Stimulated activated naive CD8-positive, alpha-beta T cell treated with anti-CD3 and anti-CD28 coated beads, Interleukin-15, amount 100 ng/mL, for 72 hours (primary cell): ENCODE data around the gene ZFP36.

Source experiments
- ATAC-seq: fragments of 150-1000 bp; cut with Tn5 transposase; 2 replicates; pipeline ENCODE4 v1.10.0; 2021; ENCODE audit warnings: mild to moderate bottlenecking, moderate library complexity
- DNase-seq, 2 donors: peaks; one replicate each; pipeline ENCODE4 v3.0.0; 2021 to 2022
- H3K27ac Mint-ChIP-seq, 2 donors: one replicate each; pipeline ENCODE4 v1.8.0; 2022; ENCODE audit warnings: mild to moderate bottlenecking in 2 of 2, mixed read lengths in 2 of 2, moderate library complexity in 2 of 2
- H3K27me3 Mint-ChIP-seq: one replicate; pipeline ENCODE4 v1.8.0; 2022; ENCODE audit warnings: mixed read lengths
- H3K4me1 Mint-ChIP-seq: one replicate; pipeline ENCODE4 v1.8.0; 2022; ENCODE audit warnings: mild to moderate bottlenecking, mixed read lengths
- H3K4me3 Mint-ChIP-seq, 2 donors: one replicate each; pipeline ENCODE4 v1.8.0; 2022; ENCODE audit warnings: mild to moderate bottlenecking in 2 of 2, mixed read lengths in 2 of 2, moderate library complexity in 1 of 2
- H3K9me3 Mint-ChIP-seq, 2 donors: one replicate each; pipeline ENCODE4 v1.8.0; 2022; ENCODE audit warnings: mixed read lengths in 2 of 2

ZFP36 gene

GRCh38 chr19:39380521-39381502 lies 25.8 kb upstream of the ZFP36 start:
- Mint-ChIP-seq H3K9me3 (no peaks in the 10 kb centered on the region), H3K27me3 (no peaks in the 10 kb centered on the region), H3K27ac (peak overlapping the region; percentile 10 to 44), H3K4me3 (no peak overlapping the region), H3K4me1 (peaks cover 5% of the 10 kb centered on the region)
- no peak for ATAC-seq
- DNase-seq: no peak

GRCh38 chr19:39381910-39382611 lies 24.6 kb upstream of the ZFP36 start:
- no peak overlapping the region for H3K4me3 Mint-ChIP-seq
- H3K27ac Mint-ChIP-seq: peak overlapping the region in 1 of 2 donors; percentile 65
- ATAC-seq (no peak), DNase-seq (no peak)
- H3K9me3 Mint-ChIP-seq: no peaks in the 10 kb centered on the region
- H3K4me1 Mint-ChIP-seq: peaks cover 5% of the 10 kb centered on the region
- no peaks in the 10 kb centered on the region for H3K27me3 Mint-ChIP-seq

GRCh38 chr19:39382991-39383828 lies 23.4 kb upstream of the ZFP36 start:
- no peak for DNase-seq
- Mint-ChIP-seq H3K27me3 (no peaks in the 10 kb centered on the region), H3K9me3 (no peaks in the 10 kb centered on the region), H3K27ac (no peak overlapping the region), H3K4me3 (no peak overlapping the region), H3K4me1 (peaks cover 5% of the 10 kb centered on the region)
- no peak for ATAC-seq

- Mint-ChIP-seq H3K4me1 (peaks cover 15% of the 10 kb centered on the region), H3K4me3 (no peak overlapping the region), H3K27ac (peak overlapping the region; percentile 10 to 35), H3K9me3 (no peaks in the 10 kb centered on the region), H3K27me3 (no peaks in the 10 kb centered on the region)
- ATAC-seq (peak; percentile 27), DNase-seq (no peak)
Observed at GRCh38 chr19:39384839-39385568, 21.6 kb upstream of the ZFP36 start.

GRCh38 chr19:39385629-39386411 lies 20.8 kb upstream of the ZFP36 start:
- Mint-ChIP-seq H3K27me3 (no peaks in the 10 kb centered on the region), H3K27ac (peak overlapping the region; percentile 60 to 92), H3K4me1 (peaks cover 21% of the 10 kb centered on the region), H3K4me3 (no peak overlapping the region), H3K9me3 (no peaks in the 10 kb centered on the region)
- ATAC-seq (no peak), DNase-seq (no peak)

- Mint-ChIP-seq H3K27ac (peak overlapping the region; percentile 89 to 92), H3K4me3 (no peak overlapping the region), H3K27me3 (no peaks in the 10 kb centered on the region), H3K4me1 (peaks cover 25% of the 10 kb centered on the region), H3K9me3 (no peaks in the 10 kb centered on the region)
- no peak for DNase-seq
- ATAC-seq: no peak
Observed at GRCh38 chr19:39386557-39386956, 20.1 kb upstream of the ZFP36 start.

GRCh38 chr19:39388657-39389056 lies 18.0 kb upstream of the ZFP36 start:
- Mint-ChIP-seq H3K9me3 (no peaks in the 10 kb centered on the region), H3K4me3 (no peak overlapping the region), H3K27me3 (no peaks in the 10 kb centered on the region), H3K27ac (peak overlapping the region in 1 of 2 donors; percentile 55), H3K4me1 (peaks cover 44% of the 10 kb centered on the region)
- no peak for DNase-seq
- ATAC-seq: no peak

GRCh38 chr19:39389631-39390414 lies 16.8 kb upstream of the ZFP36 start:
- Mint-ChIP-seq H3K9me3 (no peaks in the 10 kb centered on the region), H3K4me3 (peak overlapping the region; percentile 97 to 99), H3K4me1 (peaks cover 48% of the 10 kb centered on the region)

GRCh38 chr19:39390451-39390750 lies 16.2 kb upstream of the ZFP36 start:
- Mint-ChIP-seq H3K9me3 (no peaks in the 10 kb centered on the region), H3K27me3 (no peaks in the 10 kb centered on the region), H3K4me1 (peaks cover 49% of the 10 kb centered on the region), H3K4me3 (peak overlapping the region; percentile 97 to 99), H3K27ac (peak overlapping the region; percentile 99)
- no peak for ATAC-seq
- DNase-seq: no peak

More at GRCh38 chr19:39389631-39390414, 16.8 kb upstream of the ZFP36 start:
- Mint-ChIP-seq H3K27me3 (no peaks in the 10 kb centered on the region), H3K27ac (peak overlapping the region; percentile 99)
- DNase-seq: no peak
- no peak for ATAC-seq

GRCh38 chr19:39390751-39391437 lies 15.8 kb upstream of the ZFP36 start, which contains the start of the genes MED29 and PAF1:
MED29 (plus strand) TSS chr19:39391378; CDS start chr19:39391423, 45 bp downstream.
PAF1 (minus strand) TSS chr19:39391106; CDS start chr19:39390864, 242 bp downstream.
- ATAC-seq: peak; percentile 96
- no peaks in the 10 kb centered on the region for H3K9me3 Mint-ChIP-seq
- H3K27me3 Mint-ChIP-seq: no peaks in the 10 kb centered on the region
- H3K4me1 Mint-ChIP-seq: peaks cover 54% of the 10 kb centered on the region
- H3K4me3 Mint-ChIP-seq: peak within 1 kb of the TSS; percentile 97 to 99
- H3K27ac Mint-ChIP-seq: peak within 1 kb of the TSS; percentile 99
- DNase-seq: peak; percentile 94 to 98

GRCh38 chr19:39397360-39398296 lies 9.0 kb upstream of the ZFP36 start:
- peak overlapping the region; percentile 35 to 50 for H3K27ac Mint-ChIP-seq
- peak overlapping the region; percentile 57 to 58 for H3K4me3 Mint-ChIP-seq
- DNase-seq (peak; percentile 91 to 92), ATAC-seq (peak; percentile 73)
- no peaks in the 10 kb centered on the region for H3K9me3 Mint-ChIP-seq
- H3K4me1 Mint-ChIP-seq: peaks cover 81% of the 10 kb centered on the region
- H3K27me3 Mint-ChIP-seq: no peaks in the 10 kb centered on the region

GRCh38 chr19:39398297-39398864 lies 8.3 kb upstream of the ZFP36 start:
- peaks cover 80% of the 10 kb centered on the region for H3K4me1 Mint-ChIP-seq
- ATAC-seq: no peak

More at GRCh38 chr19:39398297-39398864, 8.3 kb upstream of the ZFP36 start:
- H3K4me3 Mint-ChIP-seq: peak overlapping the region; percentile 57 to 58
- H3K27ac Mint-ChIP-seq: peak overlapping the region in 1 of 2 donors; percentile 35
- DNase-seq: peak in 1 of 2 donors; percentile 44
- H3K9me3 Mint-ChIP-seq: no peaks in the 10 kb centered on the region
- no peaks in the 10 kb centered on the region for H3K27me3 Mint-ChIP-seq
